Keratinocyte (primary cell): ENCODE data around the gene RHOT1.

Experiments
- CTCF ChIP-seq, 3 experiments: IDR thresholded peaks in 1 of 3; conservative IDR thresholded peaks in 1 of 3; optimal IDR thresholded peaks in 1 of 3; 2 replicates in 2 of 3; 3 replicates in 1 of 3; pipeline versions ENCODE3 to v1.5.1; 2011; ENCODE audit warnings: low read length in 3 of 3, mild to moderate bottlenecking in 3 of 3, moderate library complexity in 2 of 3, control low read depth in 1 of 3, inconsistent platforms in 1 of 3; ENCODE audit not compliant: insufficient read depth in 2 of 3; ENCODE audit errors: extremely low read depth in 1 of 3
- EZH2 ChIP-seq: IDR thresholded peaks from one replicate; pipeline ENCODE4 v1.6.1; 2012; ENCODE audit warnings: inconsistent platforms, mild to moderate bottlenecking, low read length, moderate library complexity

GRCh38 chr17:32126746-32127145 is 15.6 kb upstream of the RHOT1 start:
- TF ChIP-seq EZH2: no peak
- no peak for TF ChIP-seq CTCF (optimal IDR thresholded peaks at IDR 0.05 in 1 of 3, IDR thresholded peaks at IDR 0.05 in 1 of 3, conservative IDR thresholded peaks at IDR 0.05 in 1 of 3; ENCODE audit: extremely low read depth in 1 of 3, insufficient read depth in 2 of 3, low read length in 3 of 3)
